BJ (cell line): Measurements from ENCODE around the gene SLC24A1. TPM values are rescaled to one million over a fixed set of nuclear protein-coding genes. Genes with fewer than 3 reads are reported as not detected.

Experiments used
- CTCF ChIA-PET: fragments of 350-600 bp; formaldehyde crosslinking; extraction: SDS; loops from one replicate; lab custom pipeline; 2021; ENCODE audit warnings: antibody characterized with exemption, inconsistent platforms; lab: Yijun Ruan, JAX
- POLR2A ChIA-PET: fragments of 300-600 bp; sonication (Branson Sonifier 250); formaldehyde crosslinking; extraction: SDS; loops from one replicate; lab custom pipeline; 2021; ENCODE audit warnings: antibody characterized with exemption; lab: Charles Lee
- DNase-seq: peaks from one replicate; pipeline ENCODE4 v3.0.0-alpha.2; 2011; ENCODE audit warnings: low read depth
- H3K27me3 ChIP-seq: 2 replicates; pipeline ENCODE4 v1.6.0; 2011; ENCODE audit warnings: low read length; ENCODE audit not compliant: control insufficient read depth, insufficient read depth
- H3K36me3 ChIP-seq: 2 replicates; pipeline ENCODE4 v1.5.1; 2011; ENCODE audit warnings: low read length; ENCODE audit not compliant: control insufficient read depth, insufficient read depth
- H3K4me3 ChIP-seq: 2 replicates; pipeline ENCODE4 v1.5.1; 2011; ENCODE audit warnings: low read depth, mild to moderate bottlenecking, control low read depth, low read length
- polyA plus RNA-seq: library from polyadenylated mRNA; depleted of rRNA; stranded (reverse); fragments of >200 nt; gene quantifications from 2 replicates; pipeline ENCODE4 v1.2.3, GENCODE V29; 2011
- TF ChIP-seq, protein P1 (sequence below): IDR thresholded peaks from 2 replicates; pipeline ENCODE4 v1.5.1; 2011; ENCODE audit warnings: low read depth, mild to moderate bottlenecking, control low read depth, inconsistent platforms, low read length, moderate library complexity; ENCODE audit not compliant: insufficient read depth

The SLC24A1 gene
- polyA plus RNA-seq, 1 experiment: 7.0 TPM

DNA sequence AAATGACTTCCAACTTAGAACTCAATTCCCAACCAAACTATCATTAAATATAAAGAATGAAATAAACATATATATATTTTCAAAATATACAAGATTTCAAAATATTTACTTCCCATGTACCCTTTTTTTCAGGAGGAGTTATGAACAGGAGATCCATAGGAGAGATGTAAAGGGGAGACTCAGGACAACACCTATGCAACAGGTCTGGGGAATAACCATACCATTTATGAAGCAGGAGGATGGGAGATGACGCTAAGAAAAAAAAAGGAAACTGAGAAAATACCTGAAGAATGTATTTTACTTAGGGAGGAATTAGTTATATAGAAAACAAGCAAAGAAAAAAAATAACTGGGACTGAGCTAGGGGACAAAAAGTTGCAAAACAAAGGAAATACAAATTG is 34.6 kb upstream of the SLC24A1 start:
- ChIA-PET CTCF (no interaction called here), POLR2A (no interaction called here)
- no peaks in the 10 kb centered on the region for H3K27me3 ChIP-seq
- H3K36me3 ChIP-seq: peaks cover 11% of the 10 kb centered on the region
- no peak overlapping the region for H3K4me3 ChIP-seq
- no peak for DNase-seq
- TF ChIP-seq, protein P1, sequence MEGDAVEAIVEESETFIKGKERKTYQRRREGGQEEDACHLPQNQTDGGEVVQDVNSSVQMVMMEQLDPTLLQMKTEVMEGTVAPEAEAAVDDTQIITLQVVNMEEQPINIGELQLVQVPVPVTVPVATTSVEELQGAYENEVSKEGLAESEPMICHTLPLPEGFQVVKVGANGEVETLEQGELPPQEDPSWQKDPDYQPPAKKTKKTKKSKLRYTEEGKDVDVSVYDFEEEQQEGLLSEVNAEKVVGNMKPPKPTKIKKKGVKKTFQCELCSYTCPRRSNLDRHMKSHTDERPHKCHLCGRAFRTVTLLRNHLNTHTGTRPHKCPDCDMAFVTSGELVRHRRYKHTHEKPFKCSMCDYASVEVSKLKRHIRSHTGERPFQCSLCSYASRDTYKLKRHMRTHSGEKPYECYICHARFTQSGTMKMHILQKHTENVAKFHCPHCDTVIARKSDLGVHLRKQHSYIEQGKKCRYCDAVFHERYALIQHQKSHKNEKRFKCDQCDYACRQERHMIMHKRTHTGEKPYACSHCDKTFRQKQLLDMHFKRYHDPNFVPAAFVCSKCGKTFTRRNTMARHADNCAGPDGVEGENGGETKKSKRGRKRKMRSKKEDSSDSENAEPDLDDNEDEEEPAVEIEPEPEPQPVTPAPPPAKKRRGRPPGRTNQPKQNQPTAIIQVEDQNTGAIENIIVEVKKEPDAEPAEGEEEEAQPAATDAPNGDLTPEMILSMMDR: no peak

DNA sequence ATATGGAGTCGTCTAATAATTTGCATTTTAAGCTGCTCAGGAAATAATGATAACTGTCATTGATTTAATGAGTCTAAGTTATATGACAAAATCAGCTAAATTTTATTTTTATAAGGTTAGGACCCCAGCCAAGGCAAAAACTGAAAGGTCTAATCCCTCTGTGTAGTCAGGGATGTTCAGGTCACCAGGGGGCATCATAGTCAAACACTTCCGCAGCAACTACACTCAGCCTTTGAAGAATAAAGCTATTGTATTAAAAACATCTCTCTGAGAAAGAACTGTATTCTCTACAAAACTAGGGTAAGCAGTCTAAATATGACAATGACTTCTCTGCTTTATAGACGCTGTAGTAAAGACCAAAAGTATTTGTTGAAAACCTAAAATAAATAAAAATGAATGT is 25.8 kb upstream of the SLC24A1 start:
- TF ChIP-seq, protein P1: peak; percentile 26; the same call in 1 of the 2 replicates
- Histone ChIP-seq H3K4me3 (no peak overlapping the region), H3K36me3 (peaks cover 12% of the 10 kb centered on the region), H3K27me3 (no peaks in the 10 kb centered on the region)
- ChIA-PET CTCF (interaction anchor here (0.7 to 1.6 kb wide), 4 partner anchors 11 to 261 kb away, joined by 3 to 4 read pairs (median 4); partner anchors contain the start of gene INTS14), POLR2A (interaction anchor here (0.5 kb wide), 1 partner anchor 79 kb away, joined by 4 read pairs; no protein-coding TSS in a partner anchor)
- no peak for DNase-seq

DNA sequence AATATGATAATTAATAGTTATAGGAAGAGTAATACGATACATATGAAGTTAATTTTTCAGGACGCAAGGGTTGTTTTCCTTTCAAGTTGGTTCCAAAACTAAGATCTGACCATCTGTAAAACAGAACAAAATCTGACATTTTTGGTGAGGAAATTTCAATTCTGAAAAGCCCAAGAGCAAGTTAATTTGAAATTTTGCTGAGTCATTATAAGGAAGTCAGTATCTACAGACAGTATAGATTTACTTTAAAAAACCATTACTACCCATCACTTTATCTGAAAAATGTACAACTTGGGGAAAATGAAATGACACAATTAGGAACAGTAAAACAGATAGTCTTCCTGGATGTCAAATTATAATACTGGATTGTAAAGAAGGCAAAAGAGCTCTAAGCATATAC is 23.3 kb upstream of the SLC24A1 start:
- Histone ChIP-seq H3K36me3 (peaks cover 9% of the 10 kb centered on the region), H3K27me3 (no peaks in the 10 kb centered on the region), H3K4me3 (no peak overlapping the region)
- POLR2A ChIA-PET: no interaction called here
- TF ChIP-seq, protein P1: no peak
- no peak for DNase-seq
- CTCF ChIA-PET: no interaction called here

DNA sequence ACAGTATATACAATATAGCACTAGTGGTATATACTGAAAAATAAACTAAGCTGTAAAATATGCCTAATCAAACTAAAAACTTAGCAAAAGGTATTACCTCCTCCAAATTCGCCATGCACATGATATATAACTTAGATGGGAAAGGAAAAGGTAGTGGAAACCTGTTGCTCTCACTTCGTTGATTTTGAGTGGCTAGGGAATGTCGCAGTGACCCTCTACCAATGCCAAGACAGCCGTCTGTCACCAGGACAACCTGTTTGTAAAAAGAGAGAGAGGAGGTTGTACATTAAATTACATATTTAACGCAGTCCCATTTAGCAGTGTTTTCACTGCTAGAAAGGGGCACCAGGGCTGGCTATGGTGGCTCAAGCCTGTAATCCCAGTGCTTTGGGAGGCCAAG is 22.1 kb upstream of the SLC24A1 start:
- POLR2A ChIA-PET: no interaction called here
- peaks cover 9% of the 10 kb centered on the region for H3K36me3 ChIP-seq
- TF ChIP-seq, protein P1: no peak
- no peaks in the 10 kb centered on the region for H3K27me3 ChIP-seq
- no peak overlapping the region for H3K4me3 ChIP-seq
- CTCF ChIA-PET: no interaction called here
- DNase-seq: no peak

DNA sequence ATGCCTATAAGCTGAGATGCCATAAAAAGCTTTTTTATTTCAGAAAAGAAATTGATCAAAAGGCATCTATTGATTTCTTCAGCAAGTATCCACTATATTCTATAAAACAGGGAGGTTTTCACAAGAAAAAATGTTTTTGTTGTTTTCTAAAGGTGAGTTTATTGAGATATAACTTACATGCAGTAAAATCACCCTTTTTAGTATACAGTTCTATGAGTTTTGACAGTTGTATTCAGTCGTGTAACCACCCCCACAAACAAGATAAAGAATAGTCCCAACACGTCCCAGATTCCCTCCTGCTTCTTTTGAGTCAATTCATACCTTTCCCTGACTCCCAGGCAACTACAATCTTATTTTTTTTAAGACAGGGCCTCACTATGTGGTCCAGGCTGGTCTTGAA is 18.6 kb upstream of the SLC24A1 start:
- TF ChIP-seq, protein P1: no peak
- no peaks in the 10 kb centered on the region for H3K27me3 ChIP-seq
- ChIA-PET CTCF (interaction anchor here (0.8 to 1.0 kb wide), 2 partner anchors 19 to 254 kb away, joined by 3 read pairs; no protein-coding TSS in a partner anchor), POLR2A (no interaction called here)
- H3K4me3 ChIP-seq: no peak overlapping the region
- H3K36me3 ChIP-seq: peaks cover 4% of the 10 kb centered on the region
- no peak for DNase-seq
